Measurements from ENCODE around the gene PIGK.
"Not testable (repeated sequence)": the region's sequence is repeated elsewhere in the genome, so short reads cannot be mapped to it uniquely, and the experiment has no call there.

The PIGK gene

DNA sequence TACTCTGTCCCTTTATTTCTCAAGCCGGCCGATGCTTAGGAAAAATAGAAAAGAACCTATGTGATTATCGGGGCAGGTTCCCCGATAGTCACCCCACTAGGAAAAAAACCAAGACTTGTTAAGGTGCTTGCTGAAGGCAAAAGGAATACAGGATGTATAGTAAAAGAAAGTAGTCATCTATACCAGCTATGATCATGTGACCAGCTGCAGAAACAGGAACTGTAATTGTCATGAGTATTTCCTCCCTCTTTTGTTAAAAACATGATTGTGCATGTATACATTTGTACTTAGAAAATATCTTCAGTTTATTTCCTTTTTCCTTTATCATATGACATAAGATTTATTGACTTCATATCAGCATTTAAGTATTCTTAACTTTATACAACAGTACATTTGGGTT is 30.5 kb downstream of the PIGK start:
- DNase-seq, result no peak

DNA sequence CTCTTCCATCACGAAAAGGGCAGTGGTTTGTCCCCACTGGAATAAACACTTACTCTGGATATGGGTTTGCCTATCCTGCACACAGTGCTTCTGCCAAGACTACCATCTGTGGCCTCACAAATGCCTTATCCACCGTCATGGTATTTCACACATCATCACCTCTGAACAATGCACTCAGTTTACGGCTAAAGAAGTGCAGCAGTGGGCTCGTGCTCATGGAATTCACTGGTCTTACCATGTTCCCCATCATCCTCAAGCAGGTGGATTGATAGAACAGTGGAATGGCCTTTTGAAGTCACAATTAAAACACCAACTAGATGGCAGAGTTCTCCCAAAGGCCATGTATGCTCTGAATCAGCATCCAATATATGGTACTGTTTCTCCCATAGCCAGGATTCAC is 32.3 kb downstream of the PIGK start:
- not testable (repeated sequence) for DNase-seq

DNA sequence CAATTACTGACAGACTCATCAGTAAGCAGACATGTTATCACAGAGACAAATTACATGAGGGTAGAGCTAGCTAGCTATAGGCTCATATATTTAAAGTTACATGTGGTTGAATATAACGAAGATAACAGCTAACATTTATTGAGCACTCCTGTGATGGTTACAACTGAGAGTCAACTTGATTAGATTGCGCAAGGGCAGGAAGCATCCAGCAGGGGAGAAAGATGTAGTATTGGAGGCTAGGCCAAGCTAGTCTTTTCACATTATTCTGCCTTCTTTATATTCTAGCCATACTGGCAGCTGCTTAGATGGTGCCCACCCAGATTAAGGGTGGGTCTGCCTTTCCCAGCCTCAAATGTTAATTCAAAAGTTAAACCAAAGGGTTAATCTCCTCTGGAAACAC is 37.1 kb downstream of the PIGK start:
- no peak for DNase-seq

DNA sequence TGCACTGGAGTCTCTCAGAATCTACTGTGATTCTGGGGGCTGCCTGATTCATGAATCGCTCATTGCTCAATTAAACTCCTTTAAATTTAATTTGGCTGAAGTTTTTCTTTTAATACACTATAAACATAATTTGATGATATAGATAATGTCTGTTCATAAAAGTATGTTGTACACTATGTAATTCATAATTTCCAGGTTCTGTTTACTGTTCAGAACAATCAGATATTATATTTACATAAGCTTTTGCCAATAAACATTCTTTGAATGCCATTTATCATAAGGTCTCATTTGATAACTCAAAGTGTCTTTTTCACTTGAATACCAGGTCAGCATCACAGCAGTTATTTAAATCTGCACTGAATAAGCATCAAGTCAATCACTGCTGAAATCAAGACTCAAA is 39.6 kb downstream of the PIGK start:
- no peak for DNase-seq

DNA sequence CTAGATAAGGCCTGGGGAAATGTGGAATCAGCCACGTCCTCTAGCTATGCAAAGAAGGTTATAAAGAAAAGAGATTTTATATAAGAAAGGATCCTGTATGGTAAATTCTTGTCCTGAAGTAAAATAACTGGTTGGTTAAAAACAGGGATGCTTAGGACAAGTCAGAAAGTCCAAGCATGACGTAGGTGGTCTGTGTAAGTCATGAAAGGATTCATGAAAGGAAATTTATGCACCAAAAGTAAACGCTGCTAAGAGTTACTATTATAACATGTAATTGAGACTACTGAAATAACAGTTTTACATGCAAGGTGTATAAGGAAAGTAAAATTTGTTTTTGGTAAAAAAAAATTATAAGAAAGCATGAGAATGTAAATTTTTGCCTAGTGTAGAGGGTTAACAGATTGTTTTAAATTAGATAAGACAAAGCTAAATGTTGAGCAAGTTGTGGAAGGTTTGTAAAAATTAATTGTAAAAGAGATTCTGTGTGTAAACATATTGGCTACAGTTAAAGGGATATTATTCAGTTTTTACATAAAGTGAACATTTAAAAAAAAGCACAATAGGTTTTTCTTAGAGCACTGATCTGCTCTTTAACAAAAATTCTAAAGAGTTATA is 43.9 kb downstream of the PIGK start:
- no peak for DNase-seq

DNA sequence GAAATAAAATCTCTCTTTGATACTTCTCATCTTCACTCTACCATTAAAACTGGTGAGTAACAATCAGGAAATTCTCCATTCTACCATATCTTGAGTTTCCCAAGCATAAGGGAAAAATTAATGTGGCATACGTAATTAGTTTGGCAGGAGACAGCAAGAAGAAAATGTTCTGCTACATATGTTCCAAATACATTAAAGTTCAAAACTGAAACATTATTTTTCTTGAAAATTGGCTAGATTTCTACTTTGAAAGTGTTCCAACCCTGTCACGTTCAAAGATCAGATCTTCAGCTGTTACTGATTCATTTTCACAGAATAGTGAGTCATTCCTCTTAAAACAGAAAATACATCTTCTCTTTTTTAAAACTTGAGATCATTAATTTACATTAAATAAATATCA is 48.5 kb downstream of the PIGK start:
- no peak for DNase-seq

DNA sequence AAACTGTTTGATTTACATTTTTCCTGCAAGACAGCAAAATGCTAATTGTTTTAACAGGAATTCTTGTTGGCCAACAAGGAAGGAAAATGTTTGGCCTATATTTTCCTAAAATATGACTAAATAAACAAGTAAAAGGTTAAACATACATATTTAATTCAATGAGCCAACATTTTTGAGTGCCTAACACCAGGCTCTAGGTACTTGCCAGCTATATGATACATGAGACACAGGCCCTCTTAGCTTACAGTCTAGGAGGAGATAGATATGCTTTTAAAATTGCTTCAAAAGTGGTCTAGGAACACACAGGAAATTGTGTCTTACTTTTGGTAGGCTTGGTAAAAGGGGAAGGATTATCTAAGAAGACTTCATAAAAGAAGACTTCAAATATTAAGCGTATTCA is 50.9 kb downstream of the PIGK start:
- no peak for DNase-seq

DNA sequence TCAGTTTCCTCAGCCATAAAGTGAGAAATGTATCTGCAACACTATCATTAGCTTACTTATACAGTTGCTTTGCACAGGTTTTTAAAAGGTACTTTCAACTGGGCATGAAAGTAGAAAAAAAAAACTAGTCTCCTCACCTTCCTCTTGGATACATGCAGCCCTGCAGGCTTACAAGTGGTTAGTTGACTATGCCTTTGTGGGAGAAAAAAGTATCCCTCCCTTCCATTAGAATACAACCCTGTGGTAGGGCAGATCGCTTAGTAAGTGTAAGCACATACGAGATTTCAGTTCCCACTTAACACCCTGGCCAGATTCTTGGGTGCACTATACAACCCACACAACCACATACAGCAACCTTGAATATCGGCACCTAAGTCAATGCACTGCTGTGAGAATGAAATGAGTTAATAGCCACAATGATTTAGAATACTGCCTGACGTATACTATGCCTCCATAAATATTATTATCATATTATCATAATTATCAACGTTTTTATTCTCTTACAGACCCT is 54.7 kb downstream of the PIGK start:
- no peak for DNase-seq

DNA sequence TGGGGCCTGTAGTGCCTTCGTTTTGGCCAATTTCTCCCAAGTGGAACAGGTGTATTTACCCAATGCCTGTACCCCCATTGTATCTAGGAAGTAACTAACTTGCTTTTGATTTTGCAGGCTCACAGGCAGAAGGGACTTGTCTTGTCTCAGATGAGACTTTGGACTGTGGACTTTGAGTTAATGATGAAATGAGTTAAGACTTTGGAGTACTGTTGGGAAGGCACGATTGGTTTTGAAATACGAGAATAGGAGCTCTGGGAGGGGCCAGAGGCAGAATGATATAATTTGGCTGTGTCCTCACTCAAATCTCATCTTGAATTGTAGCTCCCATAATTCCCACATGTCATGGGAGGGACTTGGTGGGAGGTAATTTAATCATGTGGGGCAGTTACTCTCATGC is 59.5 kb downstream of the PIGK start:
- not testable (repeated sequence) for DNase-seq

DNA sequence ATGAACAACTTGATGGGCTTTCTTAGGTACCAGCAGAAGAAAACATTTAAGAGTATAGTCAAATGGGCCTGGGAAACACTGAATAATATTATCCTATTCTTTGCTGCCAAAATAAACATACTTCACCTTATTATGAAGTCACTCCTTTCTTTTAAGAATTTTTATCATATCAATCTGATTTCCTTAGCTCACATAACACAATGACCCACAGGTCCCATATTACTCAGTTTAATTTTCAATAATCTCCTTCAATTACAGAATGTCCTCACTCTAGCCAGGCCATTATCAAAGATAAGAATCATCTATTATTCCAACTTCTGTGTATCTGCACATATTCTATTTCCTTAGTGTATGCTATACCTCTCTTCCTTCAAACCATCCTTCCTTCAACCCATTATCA is 63.0 kb downstream of the PIGK start:
- DNase-seq, result no peak

DNA sequence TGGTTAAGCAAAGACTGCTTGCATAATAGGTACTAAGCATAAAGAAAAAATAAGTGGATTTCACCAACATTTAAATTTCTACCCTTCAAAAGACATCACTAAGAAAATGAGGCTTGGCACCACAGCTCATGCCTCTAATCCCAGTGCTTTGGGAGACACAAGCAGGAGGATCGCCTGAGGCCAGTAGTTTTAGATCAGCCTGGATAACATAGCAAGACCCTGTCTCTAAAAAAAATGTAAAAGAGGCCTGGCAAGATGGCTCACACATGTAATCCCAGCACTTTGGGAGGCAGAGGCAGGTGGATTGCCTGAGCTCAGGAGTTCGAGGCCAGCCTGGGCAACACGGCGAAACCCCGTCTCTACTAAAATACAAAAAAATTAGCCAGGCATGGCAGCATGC is 73.0 kb downstream of the PIGK start:
- no peak for DNase-seq

DNA sequence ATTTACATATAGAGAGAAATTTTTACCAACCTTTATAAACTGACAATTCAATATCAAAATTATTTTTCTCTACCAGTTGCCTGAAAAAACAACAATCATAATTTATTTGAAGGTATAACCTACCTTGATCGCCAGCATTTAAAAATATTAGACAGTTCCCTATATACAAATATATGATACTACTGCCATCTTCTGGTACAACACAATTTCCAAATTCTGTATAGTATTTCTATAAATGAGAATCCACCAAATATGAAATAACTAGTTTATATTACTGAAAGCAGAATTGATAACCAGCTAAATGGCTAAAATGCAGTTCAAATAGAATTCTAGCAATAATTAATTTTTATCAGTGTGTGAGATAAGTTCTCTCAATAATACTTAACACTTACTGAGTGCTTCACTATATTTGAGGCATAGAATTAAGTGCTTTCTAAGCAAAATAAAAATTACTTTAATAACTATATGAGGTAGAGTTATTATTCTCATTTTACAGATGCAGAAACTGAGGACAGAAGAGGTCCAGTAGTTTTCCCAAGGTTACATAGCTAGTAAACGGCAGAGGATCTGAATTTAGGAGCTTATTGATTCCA is 75.6 kb downstream of the PIGK start:
- DNase-seq, result peak; percentile 11 to 49

DNA sequence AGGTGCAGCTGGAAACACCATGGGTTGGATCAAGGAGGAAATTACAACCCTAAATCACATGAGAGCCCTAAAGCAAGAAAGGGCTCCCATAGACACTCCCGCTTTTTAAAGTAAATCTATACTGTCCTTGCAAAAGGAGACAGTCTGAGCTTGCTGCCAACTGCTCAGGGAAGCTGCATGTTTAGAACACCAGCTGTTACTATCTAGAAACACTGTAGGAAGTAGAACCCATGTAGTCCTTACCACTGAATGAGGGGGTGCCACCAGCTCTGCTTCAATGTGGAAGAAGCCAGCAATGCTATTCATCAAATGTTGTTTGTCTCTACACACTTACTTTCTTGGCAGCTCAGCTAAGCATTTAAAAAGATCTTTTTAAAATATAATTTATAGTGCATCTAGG is 79.8 kb downstream of the PIGK start:
- DNase-seq, result no peak

DNA sequence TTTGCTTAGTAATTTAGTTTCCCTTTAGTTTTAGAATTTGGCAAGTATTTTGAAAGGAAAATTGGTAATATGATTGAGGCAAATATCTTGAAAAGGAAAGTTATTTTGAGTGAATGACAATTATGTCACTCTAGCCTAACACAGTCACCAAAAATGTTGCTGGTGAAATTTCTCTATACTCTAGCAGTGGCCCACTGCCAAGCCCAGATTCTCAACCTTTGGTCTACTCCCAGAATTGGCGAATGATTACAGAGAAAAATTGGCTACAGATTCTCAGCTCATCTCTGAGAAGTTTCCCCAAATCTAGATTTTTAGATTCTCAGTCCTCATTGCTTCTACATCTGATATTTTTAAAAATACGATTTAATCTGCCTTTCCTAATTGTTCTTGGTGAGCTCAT is 84.9 kb downstream of the PIGK start:
- DNase-seq, result no peak

DNA sequence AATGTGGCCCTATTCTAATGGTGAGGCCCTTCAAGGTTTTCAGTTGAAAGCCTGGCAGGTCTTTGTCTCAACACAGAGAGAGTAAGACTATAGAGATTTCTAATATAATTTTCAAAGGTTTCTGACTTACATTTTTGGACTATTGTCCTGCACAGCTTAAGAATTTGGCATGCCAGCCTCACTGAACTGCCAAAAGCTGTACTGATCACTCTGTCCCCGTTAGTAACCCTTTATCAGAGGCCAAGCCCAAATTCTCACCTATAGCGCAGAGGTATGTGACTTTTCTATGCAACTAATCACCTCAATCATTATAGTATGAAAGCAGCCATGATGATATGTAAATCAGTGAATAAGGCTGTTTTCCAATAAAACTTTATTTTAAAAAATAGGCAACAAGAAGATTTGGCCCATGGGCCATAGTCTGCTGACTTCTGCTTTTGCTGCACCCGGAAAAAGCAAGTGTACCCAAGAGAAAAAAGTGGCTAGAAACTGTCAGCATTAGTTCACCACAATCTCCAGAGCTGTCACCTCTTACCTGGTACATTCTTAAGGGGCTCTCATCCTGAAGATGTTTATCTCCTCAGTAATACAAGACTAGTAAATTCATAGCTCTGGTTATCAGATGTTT is 85.4 kb downstream of the PIGK start:
- DNase-seq, result no peak

DNA sequence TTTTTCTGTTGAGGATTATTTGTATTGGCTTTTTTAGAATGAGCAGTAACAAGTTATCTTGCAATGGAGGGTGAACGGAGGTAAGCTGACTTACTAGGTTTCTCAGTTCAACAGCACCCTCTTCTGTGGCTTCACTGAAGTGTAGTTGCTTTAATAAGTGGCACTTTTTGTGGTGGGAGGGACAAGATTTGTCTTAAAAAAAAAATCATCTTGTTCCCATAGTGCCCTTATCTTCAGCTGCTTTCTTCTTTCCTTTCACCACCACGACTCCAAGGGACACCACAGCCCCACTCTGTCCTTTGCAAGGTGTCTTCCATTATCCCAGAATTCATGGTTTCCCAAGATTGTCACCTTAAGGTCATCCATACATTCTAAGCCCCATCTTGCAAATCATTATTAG is 92.9 kb downstream of the PIGK start:
- peak; percentile 42 to 70 for DNase-seq

DNA sequence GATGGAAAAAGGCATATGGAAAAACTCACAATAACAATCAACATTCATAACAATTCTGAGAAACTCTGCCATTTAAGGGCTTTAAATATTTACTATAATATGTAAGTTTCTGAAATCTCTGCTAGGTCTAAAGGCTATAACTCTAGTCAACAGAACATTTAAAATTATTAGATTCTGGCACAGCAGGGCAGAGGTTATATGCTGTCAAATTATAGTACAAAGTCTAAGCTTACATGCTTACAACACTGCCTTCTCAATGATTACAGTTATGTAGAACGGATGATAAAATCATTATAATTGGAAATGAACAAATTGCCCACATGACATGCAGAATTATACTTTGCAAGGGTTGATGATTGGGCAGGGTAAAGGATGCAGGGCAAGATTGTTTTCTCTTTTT is 97.7 kb downstream of the PIGK start:
- DNase-seq, result no peak

DNA sequence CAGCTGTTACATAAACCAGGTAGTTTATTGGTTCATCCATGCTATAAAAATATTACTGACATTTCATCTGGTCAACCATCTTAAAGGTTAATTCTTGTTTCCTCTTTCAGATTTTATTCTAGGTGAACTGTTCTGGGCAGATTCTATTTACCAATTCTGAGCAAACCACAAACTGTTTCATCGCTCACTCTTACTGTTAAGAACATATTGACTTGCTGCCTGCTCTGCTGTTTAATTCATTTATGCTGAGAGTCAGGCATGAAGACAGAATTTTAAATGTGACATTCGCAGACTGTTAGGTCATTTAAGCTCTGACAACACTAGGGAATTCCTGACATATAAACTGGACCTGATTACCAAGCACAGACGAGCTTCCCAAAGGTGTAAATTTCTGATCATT is 98.3 kb downstream of the PIGK start:
- no peak for DNase-seq

DNA sequence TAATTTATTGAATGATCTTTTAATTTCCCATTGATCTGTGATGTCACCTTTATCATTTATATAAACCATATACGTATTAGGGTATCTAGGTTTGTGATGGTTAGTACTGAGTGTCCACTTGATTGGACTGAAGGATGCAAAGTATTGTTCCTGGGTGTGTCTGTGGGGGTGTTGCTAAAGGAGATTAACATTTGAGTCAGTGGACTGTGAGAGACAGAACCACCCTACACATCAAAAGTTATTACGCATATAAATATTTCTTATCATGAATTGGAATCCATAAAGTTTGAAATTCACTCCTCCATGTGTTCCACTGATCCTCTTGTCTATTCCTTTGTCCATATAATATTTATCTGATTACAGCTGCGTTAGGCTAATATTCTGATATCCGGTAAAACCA is 100.5 kb downstream of the PIGK start:
- no peak for DNase-seq

DNA sequence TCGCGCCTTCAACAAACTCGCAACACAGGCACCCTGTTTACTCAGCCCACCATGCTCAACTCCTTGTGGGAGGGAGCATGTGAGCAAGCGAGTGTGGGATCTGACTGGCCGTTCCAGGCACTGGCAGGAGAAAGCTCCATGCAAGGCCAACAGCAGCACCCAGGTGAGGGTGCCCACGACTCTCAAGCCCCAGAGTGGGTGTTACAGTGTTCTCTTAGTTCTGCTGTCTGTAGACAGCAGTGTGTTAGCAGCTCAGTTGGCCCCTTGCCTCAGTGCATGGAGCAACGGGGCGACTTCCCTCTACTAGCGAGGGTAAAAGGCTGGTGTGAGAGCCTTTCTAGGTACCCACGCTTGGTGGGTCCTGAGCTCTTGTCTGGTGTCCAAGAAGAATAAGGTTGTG is 114.6 kb downstream of the PIGK start:
- no peak for DNase-seq

DNA sequence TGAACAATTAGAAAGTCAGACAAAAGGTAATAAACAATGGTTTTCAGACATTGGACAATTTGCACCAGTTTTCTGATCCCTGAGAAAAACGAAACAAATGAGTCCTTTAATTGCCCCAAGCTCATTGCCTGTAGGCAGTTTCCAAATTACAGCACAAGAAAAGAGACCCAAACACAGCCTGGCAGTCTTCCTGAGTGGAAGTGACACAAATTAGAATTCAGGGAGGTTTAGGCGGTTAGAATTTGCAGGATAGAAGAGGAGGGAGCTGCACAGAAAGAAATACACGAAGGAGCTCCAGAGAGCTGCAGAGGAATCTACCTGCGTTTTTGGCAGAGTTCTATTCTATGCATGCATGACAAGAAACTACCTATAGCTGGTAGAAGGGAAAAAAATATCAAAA is 115.7 kb downstream of the PIGK start:
- no peak for DNase-seq

DNA sequence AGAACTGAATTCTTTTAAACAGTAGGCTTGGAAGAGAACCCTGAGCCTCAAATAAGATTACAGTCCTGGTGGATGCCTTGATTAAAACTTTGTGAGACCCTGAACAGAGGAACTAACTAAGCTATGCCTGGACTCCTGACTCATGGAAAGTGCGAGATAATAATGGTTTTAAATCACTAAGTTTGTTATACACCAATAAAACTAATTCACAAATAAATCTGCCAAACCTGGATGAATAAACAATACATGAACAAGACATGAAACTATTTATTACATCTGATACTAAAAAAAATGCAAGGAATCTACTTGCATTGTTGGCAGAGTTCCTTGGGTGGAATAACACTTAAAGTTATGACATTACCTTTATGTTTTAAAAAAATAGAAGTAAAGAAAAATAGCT is 118.4 kb downstream of the PIGK start:
- no peak for DNase-seq

DNA sequence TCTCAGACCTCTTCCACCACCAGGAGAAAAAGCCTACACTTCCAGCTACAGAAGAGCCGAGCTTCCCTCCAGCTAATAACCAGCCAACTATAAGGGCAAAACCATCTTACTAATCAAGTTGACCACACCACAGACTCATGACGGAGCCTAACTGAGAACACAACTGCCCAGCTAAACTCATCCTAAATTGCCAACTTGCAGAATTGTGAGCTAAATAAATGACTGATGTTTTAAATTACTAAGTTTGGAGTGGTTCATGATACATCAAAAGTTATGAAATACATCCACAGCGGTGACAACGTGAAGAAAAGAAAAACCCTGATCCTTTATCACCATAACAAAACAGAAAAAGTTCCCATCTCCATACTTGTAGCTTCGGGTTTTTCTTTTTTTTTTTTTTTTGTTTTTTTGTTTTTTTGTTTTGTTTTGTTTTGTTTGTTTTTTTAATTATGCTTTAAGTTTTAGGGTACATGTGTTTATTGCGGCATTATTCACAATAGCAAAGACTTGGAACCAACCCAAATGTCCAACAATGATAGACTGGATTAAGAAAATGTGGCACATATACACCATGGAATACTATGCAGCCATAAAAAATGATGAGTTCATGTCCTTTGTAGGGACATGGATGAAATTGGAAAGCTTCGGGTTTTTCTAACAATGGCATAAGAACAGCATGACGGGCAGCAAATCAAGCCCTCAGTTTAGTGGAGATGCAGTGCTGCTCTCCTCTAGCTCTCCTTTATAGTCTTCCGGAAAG is 122.6 kb downstream of the PIGK start:
- DNase-seq, result no peak

DNA sequence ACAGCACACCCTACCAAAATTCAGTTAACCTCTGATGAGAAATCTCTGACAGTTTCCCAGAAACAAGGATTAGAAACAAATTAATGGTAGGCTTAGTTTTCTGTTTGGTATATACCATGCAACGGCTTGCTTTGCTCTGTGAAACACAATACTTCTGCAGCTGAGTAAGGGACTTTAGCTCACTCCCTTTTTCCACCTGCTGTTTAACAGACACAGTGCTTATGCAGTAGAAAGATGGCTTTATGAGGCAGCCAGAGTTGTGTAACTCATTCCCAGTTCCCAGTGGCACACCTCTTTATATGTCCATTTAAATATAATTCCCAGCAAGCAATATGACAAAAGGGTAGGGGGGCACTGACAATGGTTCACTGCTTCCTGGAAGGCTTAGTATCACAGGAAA is 124.0 kb downstream of the PIGK start:
- DNase-seq, result no peak
